ENCODE measurements around the gene MT4.
A peak's percentile ranks its signal among the peaks of the same experiment; 100 is the strongest.

The MT4 gene

DNA sequence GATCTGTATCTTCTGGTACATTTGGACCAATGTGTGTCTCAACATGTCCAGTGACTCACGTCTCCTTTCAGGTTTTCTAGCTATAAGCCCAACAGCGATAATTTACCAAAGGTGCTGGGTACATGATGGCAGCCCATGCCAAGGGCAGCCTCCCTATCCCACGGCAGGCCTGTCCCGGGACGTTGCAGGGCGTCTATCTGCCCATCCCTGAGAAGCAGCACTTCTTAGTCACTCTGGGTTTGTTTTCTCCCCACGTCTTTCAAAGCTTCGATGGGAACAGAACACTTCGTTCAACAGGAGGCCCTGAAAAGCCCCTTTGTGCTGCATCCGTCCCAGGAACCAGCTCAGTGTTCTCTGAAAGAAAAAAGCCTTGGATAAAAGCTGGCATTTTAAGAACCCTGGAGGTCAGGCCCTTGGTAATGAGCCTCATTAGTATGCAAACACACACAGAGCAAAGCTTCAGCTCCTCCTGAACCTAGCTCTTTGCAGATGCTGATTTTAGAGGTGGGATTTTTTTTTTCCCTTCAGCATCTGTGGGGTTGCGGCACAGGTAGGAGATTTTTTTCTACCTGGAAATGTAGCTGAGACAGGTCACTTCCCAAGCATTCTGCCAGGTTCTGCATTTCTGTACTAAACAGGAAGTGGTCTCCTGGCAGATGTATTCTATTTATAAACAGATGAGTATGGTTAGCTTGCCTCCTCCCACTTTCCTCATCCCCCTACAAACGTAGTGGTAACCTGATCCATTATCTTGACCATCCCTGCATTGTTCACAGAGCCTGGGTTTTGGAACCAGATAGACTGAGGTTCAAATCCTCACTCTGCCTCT is 17.5 kb upstream of the MT4 start:
- peak; percentile 75 for DNase-seq (ENCODE audit: low read depth)
- H3K4me3 ChIP-seq (ENCODE audit: control insufficient read depth, low read depth, low read length), result no peak overlapping the region
- TF ChIP-seq CTCF (conservative IDR thresholded peaks at IDR 0.05; ENCODE audit: control insufficient read depth, insufficient read depth, low read depth, low read length), result no peak

- no peak overlapping the region for H3K4me3 ChIP-seq (ENCODE audit: control insufficient read depth, low read depth, low read length)
- TF ChIP-seq CTCF (conservative IDR thresholded peaks at IDR 0.05; ENCODE audit: control insufficient read depth, insufficient read depth, low read depth, low read length), result no peak
- no peak for DNase-seq (ENCODE audit: low read depth)
These were observed 16.8 kb upstream of the MT4 start for GRCh38 chr16:56547949-56548567.

DNA sequence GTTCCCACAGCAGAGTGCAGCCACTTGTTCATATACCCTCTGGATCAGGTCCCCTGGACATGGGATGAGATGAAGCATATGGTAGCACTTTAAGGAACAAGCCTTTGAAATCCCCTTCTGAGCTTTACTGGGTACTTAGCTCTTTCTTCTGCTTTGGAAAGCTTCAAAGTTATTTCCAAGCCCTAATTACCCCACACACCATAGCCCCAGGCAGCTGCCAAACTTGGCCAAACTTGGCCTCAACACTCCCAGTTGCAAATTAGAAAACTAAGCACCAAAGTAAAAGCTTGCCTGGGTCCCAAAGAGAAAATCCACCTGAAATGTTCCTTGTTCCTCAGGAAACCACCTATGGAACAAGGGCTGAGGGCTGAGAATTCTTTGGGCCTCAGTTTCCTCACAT is 15.7 kb upstream of the MT4 start:
- DNase-seq (ENCODE audit: low read depth), result no peak
- H3K4me3 ChIP-seq (ENCODE audit: control insufficient read depth, low read depth, low read length), result no peak overlapping the region
- TF ChIP-seq CTCF (conservative IDR thresholded peaks at IDR 0.05; ENCODE audit: control insufficient read depth, insufficient read depth, low read depth, low read length), result no peak

GRCh38 chr16:56549744-56550385 is 15.0 kb upstream of the MT4 start:
- DNase-seq (ENCODE audit: low read depth), result peak; percentile 28
- TF ChIP-seq CTCF (conservative IDR thresholded peaks at IDR 0.05; ENCODE audit: control insufficient read depth, insufficient read depth, low read depth, low read length), result no peak
- no peak overlapping the region for H3K4me3 ChIP-seq (ENCODE audit: control insufficient read depth, low read depth, low read length)

DNA sequence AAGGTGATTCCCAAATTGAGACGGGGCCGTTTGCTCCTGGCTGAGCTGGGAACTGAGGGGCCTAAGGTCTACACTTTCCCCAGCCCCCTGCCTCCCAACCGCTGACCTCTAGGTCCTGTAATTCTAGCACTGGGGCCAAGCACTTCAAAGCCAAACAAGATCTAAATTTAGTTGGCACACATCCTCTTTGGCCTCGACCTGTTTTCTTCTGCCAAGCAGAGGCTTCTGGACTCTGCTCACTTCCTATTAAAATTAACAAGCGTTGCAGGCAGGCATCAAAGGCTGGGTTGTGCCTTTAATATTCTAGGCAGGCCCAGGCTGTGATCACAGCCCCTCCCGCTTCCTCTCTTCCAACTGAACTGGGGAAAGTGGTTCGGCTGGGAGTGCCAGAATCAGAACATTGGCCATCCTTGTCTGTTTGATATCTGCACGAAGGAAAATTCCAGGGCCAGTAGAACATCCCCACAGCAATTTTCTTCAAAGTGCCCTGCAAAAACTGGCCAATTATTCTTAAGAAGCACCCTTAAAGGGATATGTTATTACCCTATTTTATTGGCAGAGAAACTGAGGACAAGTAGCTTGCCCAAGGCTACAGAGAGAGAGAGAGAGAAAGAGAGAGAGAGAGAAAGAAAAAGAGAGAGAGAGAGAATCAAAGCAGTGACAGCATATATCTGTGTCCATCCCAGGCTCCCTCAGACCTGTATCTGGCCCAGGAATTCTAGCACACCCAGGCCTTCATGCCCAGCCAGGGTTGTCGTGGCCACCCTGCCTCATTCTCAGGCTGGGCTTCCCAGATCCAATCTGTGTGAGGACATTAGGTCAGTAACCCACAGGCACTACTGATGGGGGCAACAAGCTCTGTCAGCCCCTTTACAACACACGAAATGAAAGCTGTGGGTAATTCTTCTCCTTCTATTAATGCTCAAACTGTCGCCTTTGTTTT is 12.8 kb upstream of the MT4 start:
- H3K4me3 ChIP-seq (ENCODE audit: control insufficient read depth, low read depth, low read length), result no peak overlapping the region
- DNase-seq (ENCODE audit: low read depth), result no peak
- no peak for TF ChIP-seq CTCF (conservative IDR thresholded peaks at IDR 0.05; ENCODE audit: control insufficient read depth, insufficient read depth, low read depth, low read length)

GRCh38 chr16:56554441-56554840 is 10.4 kb upstream of the MT4 start:
- DNase-seq (ENCODE audit: low read depth), result no peak
- no peak overlapping the region for H3K4me3 ChIP-seq (ENCODE audit: control insufficient read depth, low read depth, low read length)
- TF ChIP-seq CTCF (conservative IDR thresholded peaks at IDR 0.05; ENCODE audit: control insufficient read depth, insufficient read depth, low read depth, low read length), result no peak
